ENCODE data around the gene CBS. TPM values are rescaled to one million over a fixed set of nuclear protein-coding genes. Genes with fewer than 3 reads are reported as not detected.
"Not testable (repeated sequence)": the region's sequence is repeated elsewhere in the genome, so short reads cannot be mapped to it uniquely, and the experiment has no call there.

Gene CBS
- total RNA-seq, 1 donor from 2014 or later, result 165 TPM

- not testable (repeated sequence) for H3K27me3 Mint-ChIP-seq (ENCODE audit: low read depth); H3K4me3 Mint-ChIP-seq; H3K36me3 Mint-ChIP-seq (ENCODE audit: low read depth); H3K4me1 Mint-ChIP-seq; H3K27ac Mint-ChIP-seq (ENCODE audit: unreplicated experiment); H3K9me3 Mint-ChIP-seq; DNase-seq (ENCODE audit: low read depth, low spot score)
Observed at GRCh38 chr21:43089463-43089862, 13.8 kb upstream of the CBS start.

GRCh38 chr21:43082587-43083300, 7.1 kb upstream of the CBS start:
- not testable (repeated sequence) for H3K36me3 Mint-ChIP-seq (ENCODE audit: low read depth); H3K27me3 Mint-ChIP-seq (ENCODE audit: low read depth); H3K27ac Mint-ChIP-seq (ENCODE audit: unreplicated experiment); H3K4me1 Mint-ChIP-seq; DNase-seq (ENCODE audit: low read depth, low spot score); H3K9me3 Mint-ChIP-seq; H3K4me3 Mint-ChIP-seq

- not testable (repeated sequence) for H3K27me3 Mint-ChIP-seq (ENCODE audit: low read depth); H3K36me3 Mint-ChIP-seq (ENCODE audit: low read depth); H3K4me3 Mint-ChIP-seq; H3K27ac Mint-ChIP-seq (ENCODE audit: unreplicated experiment); DNase-seq (ENCODE audit: low read depth, low spot score); H3K4me1 Mint-ChIP-seq; H3K9me3 Mint-ChIP-seq
Observed at GRCh38 chr21:43076643-43077042, 1.0 kb upstream of the CBS start.

- not testable (repeated sequence) for DNase-seq (ENCODE audit: low read depth, low spot score); H3K4me3 Mint-ChIP-seq; H3K27me3 Mint-ChIP-seq (ENCODE audit: low read depth); H3K27ac Mint-ChIP-seq (ENCODE audit: unreplicated experiment); H3K9me3 Mint-ChIP-seq; H3K4me1 Mint-ChIP-seq; H3K36me3 Mint-ChIP-seq (ENCODE audit: low read depth)
Observed at GRCh38 chr21:43076023-43076637, 495 bp upstream of the CBS start.

- DNase-seq (ENCODE audit: low read depth, low spot score); H3K4me3 Mint-ChIP-seq; H3K27ac Mint-ChIP-seq (ENCODE audit: unreplicated experiment); H3K4me1 Mint-ChIP-seq; H3K27me3 Mint-ChIP-seq (ENCODE audit: low read depth); H3K9me3 Mint-ChIP-seq; H3K36me3 Mint-ChIP-seq (ENCODE audit: low read depth): not testable (repeated sequence)
Observed at GRCh38 chr21:43074401-43075169, 1.1 kb downstream of the CBS start.

- not testable (repeated sequence) for H3K27me3 Mint-ChIP-seq (ENCODE audit: low read depth); DNase-seq (ENCODE audit: low read depth, low spot score); H3K9me3 Mint-ChIP-seq; H3K4me3 Mint-ChIP-seq; H3K36me3 Mint-ChIP-seq (ENCODE audit: low read depth); H3K4me1 Mint-ChIP-seq; H3K27ac Mint-ChIP-seq (ENCODE audit: unreplicated experiment)
Observed at GRCh38 chr21:43072742-43073141, 2.9 kb downstream of the CBS start.

- not testable (repeated sequence) for H3K4me1 Mint-ChIP-seq; H3K27ac Mint-ChIP-seq (ENCODE audit: unreplicated experiment); H3K36me3 Mint-ChIP-seq (ENCODE audit: low read depth)
Observed at GRCh38 chr21:43069682-43070081, 6.0 kb downstream of the CBS start.

GRCh38 chr21:43068065-43068464, 7.6 kb downstream of the CBS start:
- H3K27me3 Mint-ChIP-seq (ENCODE audit: low read depth); H3K36me3 Mint-ChIP-seq (ENCODE audit: low read depth); H3K4me1 Mint-ChIP-seq; DNase-seq (ENCODE audit: low read depth, low spot score); H3K27ac Mint-ChIP-seq (ENCODE audit: unreplicated experiment); H3K4me3 Mint-ChIP-seq; H3K9me3 Mint-ChIP-seq: not testable (repeated sequence)

More at GRCh38 chr21:43069682-43070081, 6.0 kb downstream of the CBS start:
- H3K27me3 Mint-ChIP-seq (ENCODE audit: low read depth); H3K9me3 Mint-ChIP-seq; DNase-seq (ENCODE audit: low read depth, low spot score); H3K4me3 Mint-ChIP-seq: not testable (repeated sequence)

GRCh38 chr21:43066690-43067089, 8.9 kb downstream of the CBS start:
- not testable (repeated sequence) for H3K27ac Mint-ChIP-seq (ENCODE audit: unreplicated experiment); H3K4me3 Mint-ChIP-seq; H3K4me1 Mint-ChIP-seq; H3K36me3 Mint-ChIP-seq (ENCODE audit: low read depth); H3K9me3 Mint-ChIP-seq; DNase-seq (ENCODE audit: low read depth, low spot score); H3K27me3 Mint-ChIP-seq (ENCODE audit: low read depth)

GRCh38 chr21:43065991-43066390, 9.6 kb downstream of the CBS start:
- DNase-seq (ENCODE audit: low read depth, low spot score); H3K4me3 Mint-ChIP-seq; H3K4me1 Mint-ChIP-seq; H3K27ac Mint-ChIP-seq (ENCODE audit: unreplicated experiment); H3K27me3 Mint-ChIP-seq (ENCODE audit: low read depth); H3K36me3 Mint-ChIP-seq (ENCODE audit: low read depth); H3K9me3 Mint-ChIP-seq: not testable (repeated sequence)

- not testable (repeated sequence) for DNase-seq (ENCODE audit: low read depth, low spot score); H3K4me3 Mint-ChIP-seq; H3K9me3 Mint-ChIP-seq; H3K27ac Mint-ChIP-seq (ENCODE audit: unreplicated experiment); H3K27me3 Mint-ChIP-seq (ENCODE audit: low read depth); H3K4me1 Mint-ChIP-seq; H3K36me3 Mint-ChIP-seq (ENCODE audit: low read depth)
Observed at GRCh38 chr21:43064265-43064917, 11.2 kb downstream of the CBS start.

GRCh38 chr21:43062955-43063664, 12.5 kb downstream of the CBS start:
- DNase-seq (ENCODE audit: low read depth, low spot score); H3K9me3 Mint-ChIP-seq; H3K4me3 Mint-ChIP-seq; H3K4me1 Mint-ChIP-seq; H3K36me3 Mint-ChIP-seq (ENCODE audit: low read depth); H3K27ac Mint-ChIP-seq (ENCODE audit: unreplicated experiment); H3K27me3 Mint-ChIP-seq (ENCODE audit: low read depth): not testable (repeated sequence)

GRCh38 chr21:43053112-43053511, 22.5 kb downstream of the CBS start:
- not testable (repeated sequence) for H3K36me3 Mint-ChIP-seq (ENCODE audit: low read depth)

More at GRCh38 chr21:43053112-43053511, 22.5 kb downstream of the CBS start:
- not testable (repeated sequence) for H3K9me3 Mint-ChIP-seq; H3K27me3 Mint-ChIP-seq (ENCODE audit: low read depth); H3K27ac Mint-ChIP-seq (ENCODE audit: unreplicated experiment); H3K4me3 Mint-ChIP-seq; DNase-seq (ENCODE audit: low read depth, low spot score); H3K4me1 Mint-ChIP-seq

Data from neural crest cell (in vitro differentiated cells).